ENCODE data around the gene PLXNA2. TPM values are rescaled to one million over a fixed set of nuclear protein-coding genes. Genes with fewer than 3 reads are reported as not detected.

The PLXNA2 gene
- total and polyA plus RNA-seq, 2 of the 13 experiments (the other 11 are each of a cell fraction or from before 2014, with no cell fraction given), result 1.1 to 2.1 TPM

- Histone ChIP-seq H2AFZ (ENCODE audit: low read length) (no peak overlapping the region), H3K4me2 (ENCODE audit: low read depth, low read length) (no peak overlapping the region), H3K4me3 (replicated peaks in 1 of 3; ENCODE audit: insufficient read depth in 1 of 3, low read depth in 2 of 3, low read length in 3 of 3) (no peak overlapping the region), H3K79me2 (ENCODE audit: insufficient read depth, low read length) (no peaks in the 10 kb centered on the region), H4K20me1 (ENCODE audit: insufficient read depth, low read length) (no peaks in the 10 kb centered on the region), H3K27me3 (ENCODE audit: control insufficient read depth in 1 of 2, insufficient read depth in 2 of 2, low read length in 2 of 2) (no peaks in the 10 kb centered on the region; a peak in 1 of 5 replicates), H3K27ac (ENCODE audit: extremely low read length, insufficient read depth, low read length) (no peak overlapping the region), H3K9ac (ENCODE audit: insufficient read depth, low read depth, low read length) (no peak overlapping the region), H3K4me1 (ENCODE audit: insufficient read depth, low read length) (no peaks in the 10 kb centered on the region), H3K36me3 (replicated peaks in 1 of 2; ENCODE audit: control insufficient read depth in 1 of 2, insufficient read depth in 2 of 2, low read length in 2 of 2) (no peaks in the 10 kb centered on the region), H3K9me3 (ENCODE audit: low read length) (no peaks in the 10 kb centered on the region)
- POLR2A ChIA-PET, result no interaction called here
- FAIRE-seq (no peak), ATAC-seq (no peak), DNase-seq (ENCODE audit: low spot score) (no peak)
- no TSS peak for BruUV-seq (replicated peaks)
- TF ChIP-seq MAFF (IDR thresholded peaks at IDR 0.05; ENCODE audit: low read depth, low read length) (peak; percentile 95), MATR3 (CRISPR knock-in tag; IDR thresholded peaks at IDR 0.05) (no peak), MAFK (conservative IDR thresholded peaks at IDR 0.05 in 1 of 2, IDR thresholded peaks at IDR 0.05 in 1 of 2; ENCODE audit: low read length in 2 of 2) (peak; percentile 89 to 95), ETS1 (CRISPR knock-in tag; IDR thresholded peaks at IDR 0.05) (no peak), NBN (conservative IDR thresholded peaks at IDR 0.05) (no peak), PAX8 (CRISPR knock-in tag; IDR thresholded peaks at IDR 0.05; ENCODE audit: borderline replicate concordance) (no peak)
- CTCF ChIA-PET (ENCODE audit: low intra/inter-chr PET ratio, low total read pairs), result no interaction called here
- intact Hi-C loops (cut with micrococcal nuclease; ENCODE audit: unreplicated experiment), result no loop called here
- 25% methylated on average over 2 of the region's 2 CpGs for WGBS (ENCODE audit: low lambda C conversion rate)
- in situ Hi-C loops (cut with HindIII; ENCODE audit: extremely low pct_ligation_motif_present, low pct_unique_long_range_greater_than_20kb), result no loop called here
Measured at GRCh38 chr1:208292908-208293307, 48.7 kb upstream of the PLXNA2 start.

GRCh38 chr1:208291923-208292711 is 47.9 kb upstream of the PLXNA2 start:
- Histone ChIP-seq H3K27me3 (ENCODE audit: control insufficient read depth in 1 of 2, insufficient read depth in 2 of 2, low read length in 2 of 2) (no peaks in the 10 kb centered on the region; a peak in 1 of 5 replicates), H2AFZ (ENCODE audit: low read length) (no peak overlapping the region), H3K4me3 (replicated peaks in 1 of 3; ENCODE audit: insufficient read depth in 1 of 3, low read depth in 2 of 3, low read length in 3 of 3) (no peak overlapping the region), H3K36me3 (replicated peaks in 1 of 2; ENCODE audit: control insufficient read depth in 1 of 2, insufficient read depth in 2 of 2, low read length in 2 of 2) (no peaks in the 10 kb centered on the region), H3K9me3 (ENCODE audit: low read length) (no peaks in the 10 kb centered on the region), H3K79me2 (ENCODE audit: insufficient read depth, low read length) (no peaks in the 10 kb centered on the region), H3K4me2 (ENCODE audit: low read depth, low read length) (no peak overlapping the region), H3K27ac (ENCODE audit: extremely low read length, insufficient read depth, low read length) (no peak overlapping the region), H3K9ac (ENCODE audit: insufficient read depth, low read depth, low read length) (no peak overlapping the region), H3K4me1 (ENCODE audit: insufficient read depth, low read length) (no peaks in the 10 kb centered on the region), H4K20me1 (ENCODE audit: insufficient read depth, low read length) (no peaks in the 10 kb centered on the region)
- WGBS (ENCODE audit: low lambda C conversion rate), result 23% methylated on average over 3 of the region's 4 CpGs
- POLR2A ChIA-PET, result no interaction called here
- CTCF ChIA-PET (ENCODE audit: low intra/inter-chr PET ratio, low total read pairs), result no interaction called here
- BruUV-seq (replicated peaks), result no TSS peak
- peak; percentile 51 for ATAC-seq
- FAIRE-seq, result no peak
- in situ Hi-C loops (cut with HindIII; ENCODE audit: extremely low pct_ligation_motif_present, low pct_unique_long_range_greater_than_20kb), result no loop called here
- no peak for DNase-seq (ENCODE audit: low spot score)
- intact Hi-C loops (cut with micrococcal nuclease; ENCODE audit: unreplicated experiment), result no loop called here
- no peak for TF ChIP-seq MYC (CRISPR knock-in tag; IDR thresholded peaks at IDR 0.05; ENCODE audit: borderline replicate concordance)
- TF ChIP-seq RAD51 (IDR thresholded peaks at IDR 0.05; ENCODE audit: borderline replicate concordance), result no peak
- TF ChIP-seq ZBTB34 (CRISPR knock-in tag; IDR thresholded peaks at IDR 0.05), result no peak
- TF ChIP-seq PBX3 (CRISPR knock-in tag; IDR thresholded peaks at IDR 0.05; ENCODE audit: borderline replicate concordance), result no peak
- no peak for TF ChIP-seq AGO2 (optimal IDR thresholded peaks at IDR 0.05; ENCODE audit: low read depth, low read length)
- TF ChIP-seq MBNL3 (CRISPR knock-in tag; conservative IDR thresholded peaks at IDR 0.05), result no peak
- no peak for TF ChIP-seq PAF1 (CRISPR knock-in tag; IDR thresholded peaks at IDR 0.05)
- TF ChIP-seq TBX2 (CRISPR knock-in tag; IDR thresholded peaks at IDR 0.05; ENCODE audit: borderline replicate concordance), result no peak
- TF ChIP-seq IRF2 (CRISPR knock-in tag; IDR thresholded peaks at IDR 0.05), result no peak
- TF ChIP-seq KDM6A (CRISPR knock-in tag; IDR thresholded peaks at IDR 0.05; ENCODE audit: low read depth), result no peak
- no peak for TF ChIP-seq PLRG1 (conservative IDR thresholded peaks at IDR 0.05)

Data from HepG2 (cell line).